ENCODE results near the gene OPTC.

GRCh38 chr1:203537806-203538464 is 44.0 kb downstream of the OPTC start:
- TF ChIP-seq EZH2 (IDR thresholded peaks at IDR 0.05; ENCODE audit: borderline replicate concordance, insufficient read depth, low read length, poor library complexity, severe bottlenecking): no peak
- no peak for TF ChIP-seq CTCF (IDR thresholded peaks at IDR 0.05; ENCODE audit: poor library complexity, severe bottlenecking)
- TF ChIP-seq POLR2AphosphoS5 (IDR thresholded peaks at IDR 0.05): no peak
- no peak for TF ChIP-seq MXI1 (conservative IDR thresholded peaks at IDR 0.05; ENCODE audit: poor library complexity, severe bottlenecking)
- TF ChIP-seq SMC3 (conservative IDR thresholded peaks at IDR 0.05; ENCODE audit: poor library complexity): no peak
